SU-DHL-6 (cell line): ENCODE results near the gene MAX.

Experiments
- CTCF ChIP-seq: fragments of 200-600 bp; sonication (generic); IDR thresholded peaks from one replicate; pipeline ENCODE4 v1.5.1; 2017; ENCODE audit warnings: antibody characterized with exemption, mild to moderate bottlenecking, low read length, moderate library complexity; ENCODE audit not compliant: insufficient read depth, poor library complexity, severe bottlenecking
- EZH2phosphoT487 ChIP-seq: fragments of 200-600 bp; sonication (generic), shearing (Covaris generic); conservative IDR thresholded peaks from 2 replicates; pipeline ENCODE4 v1.6.1; 2018; ENCODE audit warnings: mild to moderate bottlenecking, antibody characterized with exemption, low read length, moderate library complexity, mixed read lengths

GRCh38 chr14:65098586-65098985, 3.7 kb downstream of the MAX start:
- TF ChIP-seq EZH2phosphoT487 (no peak), CTCF (no peak)
